Transverse colon (tissue), 4 donors: Measurements from ENCODE around the gene MYBPC2.

Source experiments
- EP300 ChIP-seq: sonication (generic); formaldehyde crosslinking; IDR thresholded peaks from one replicate; pipeline ENCODE4 v1.6.1; 2017; ENCODE audit warnings: antibody characterized with exemption, low read depth
- POLR2A ChIP-seq: fragments of 450-650 bp; IDR thresholded peaks from one replicate; pipeline ENCODE4 v1.6.1; 2016; ENCODE audit warnings: antibody characterized with exemption, mild to moderate bottlenecking, moderate library complexity
- POLR2AphosphoS5 ChIP-seq, 3 donors: sonication (generic); formaldehyde crosslinking; IDR thresholded peaks; one replicate each; pipeline ENCODE4 v1.6.1; 2016; ENCODE audit warnings: antibody characterized with exemption in 3 of 3
- TF ChIP-seq, protein P1 (sequence below), 5 experiments: fragments of 200-600 bp in 3 of 5; fragments of 450-650 bp in 2 of 5; sonication (generic) in 3 of 5; IDR thresholded peaks; 1 replicate in 2 of 5; 2 replicates in 3 of 5; pipeline ENCODE4 v1.5.1; 2016 to 2017; ENCODE audit warnings: antibody characterized with exemption in 5 of 5, inconsistent platforms in 3 of 5, mild to moderate bottlenecking in 2 of 5, moderate library complexity in 1 of 5

GRCh38 chr19:50479761-50480251, 47.1 kb downstream of the MYBPC2 start:
- TF ChIP-seq, protein P1, sequence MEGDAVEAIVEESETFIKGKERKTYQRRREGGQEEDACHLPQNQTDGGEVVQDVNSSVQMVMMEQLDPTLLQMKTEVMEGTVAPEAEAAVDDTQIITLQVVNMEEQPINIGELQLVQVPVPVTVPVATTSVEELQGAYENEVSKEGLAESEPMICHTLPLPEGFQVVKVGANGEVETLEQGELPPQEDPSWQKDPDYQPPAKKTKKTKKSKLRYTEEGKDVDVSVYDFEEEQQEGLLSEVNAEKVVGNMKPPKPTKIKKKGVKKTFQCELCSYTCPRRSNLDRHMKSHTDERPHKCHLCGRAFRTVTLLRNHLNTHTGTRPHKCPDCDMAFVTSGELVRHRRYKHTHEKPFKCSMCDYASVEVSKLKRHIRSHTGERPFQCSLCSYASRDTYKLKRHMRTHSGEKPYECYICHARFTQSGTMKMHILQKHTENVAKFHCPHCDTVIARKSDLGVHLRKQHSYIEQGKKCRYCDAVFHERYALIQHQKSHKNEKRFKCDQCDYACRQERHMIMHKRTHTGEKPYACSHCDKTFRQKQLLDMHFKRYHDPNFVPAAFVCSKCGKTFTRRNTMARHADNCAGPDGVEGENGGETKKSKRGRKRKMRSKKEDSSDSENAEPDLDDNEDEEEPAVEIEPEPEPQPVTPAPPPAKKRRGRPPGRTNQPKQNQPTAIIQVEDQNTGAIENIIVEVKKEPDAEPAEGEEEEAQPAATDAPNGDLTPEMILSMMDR (IDR thresholded peaks at IDR 0.05) = no peak
- TF ChIP-seq POLR2A (no peak), POLR2AphosphoS5 (IDR thresholded peaks at IDR 0.05) (no peak), EP300 (no peak)
